Ascending aorta (tissue), 2 donors: ENCODE data around the gene MRPL34. TPM values are rescaled to one million over a fixed set of nuclear protein-coding genes. Genes with fewer than 3 reads are reported as not detected.
A peak's percentile ranks its signal among the peaks of the same experiment; 100 is the strongest.

Experiments
- DNase-seq, 2 donors: peaks; one replicate each; pipeline ENCODE4 v3.0.0-alpha.2; 2019; ENCODE audit warnings: low spot score in 2 of 2
- H3K27ac ChIP-seq, 2 donors: fragments of 200-600 bp; sonication (generic); one replicate each; pipeline ENCODE4 v1.5.1; 2016 to 2017; ENCODE audit warnings: mild to moderate bottlenecking in 1 of 2
- H3K27me3 ChIP-seq: fragments of 200-600 bp; sonication (generic); one replicate; pipeline ENCODE4 v1.5.1; 2017
- H3K36me3 ChIP-seq, 2 donors: fragments of 200-600 bp; sonication (generic); one replicate each; pipeline ENCODE4 v1.5.1; 2016
- H3K4me1 ChIP-seq, 2 donors: fragments of 200-600 bp; sonication (generic); one replicate each; pipeline ENCODE4 v1.5.1; 2016 to 2017; ENCODE audit warnings: mild to moderate bottlenecking in 1 of 2
- H3K4me3 ChIP-seq, 2 donors: fragments of 200-600 bp; sonication (generic); one replicate each; pipeline ENCODE4 v1.5.1; 2016 to 2017; ENCODE audit warnings: mild to moderate bottlenecking in 1 of 2
- H3K9me3 ChIP-seq, 2 donors: fragments of 200-600 bp; sonication (generic); one replicate each; pipeline ENCODE4 v1.5.1; 2016
- intact Hi-C: fragments of 100-400 bp; cut with DNase I; formaldehyde crosslinking; loops from one replicate; pipeline ENCODE4 v1.15.1; 2023
- total RNA-seq: library from RNA; depleted of rRNA; stranded (reverse); fragments of >200 nt; gene quantifications from one replicate; pipeline ENCODE4 v1.1.0, GENCODE V29; 2016
- TF ChIP-seq, protein P1 (sequence below), 3 experiments: fragments of 200-600 bp in 2 of 3; fragments of 450-650 bp in 1 of 3; sonication (generic) in 2 of 3; IDR thresholded peaks; one replicate each; pipeline ENCODE4 v1.5.1; 2016 to 2019; ENCODE audit warnings: antibody characterized with exemption in 3 of 3, mild to moderate bottlenecking in 1 of 3, moderate library complexity in 1 of 3

The MRPL34 gene
- total RNA-seq, 1 donor from 2014 or later, result 98.9 TPM

DNA sequence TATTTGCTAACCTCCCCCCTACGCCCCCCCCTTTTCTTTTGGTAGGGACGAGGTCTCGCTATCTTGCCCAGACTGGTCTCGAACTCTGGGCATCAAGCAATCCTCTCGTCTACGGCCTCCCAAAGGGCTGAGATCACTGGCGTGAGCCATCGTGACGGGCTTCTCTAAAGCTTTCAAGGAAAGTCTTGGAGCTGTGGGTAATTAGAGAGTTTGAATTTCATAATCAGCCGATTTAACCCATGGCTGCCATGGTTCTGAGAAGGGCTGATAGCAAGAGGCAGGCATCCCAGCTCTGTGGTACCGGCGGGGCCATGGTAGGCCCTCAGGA lies 1.8 kb upstream of the MRPL34 start:
- H3K9me3 ChIP-seq, result no peaks in the 10 kb centered on the region
- H3K4me1 ChIP-seq, result peaks cover 2 to 22% of the 10 kb centered on the region in 2 donors
- intact Hi-C loops, result loop anchor here (2.0 to 5.0 kb wide), 3 partner anchors 31 to 57 kb away; partner anchors contain the start of genes ANO8, BABAM1 and NR2F6
- H3K27me3 ChIP-seq, result no peaks in the 10 kb centered on the region
- H3K36me3 ChIP-seq, result peaks cover 0 to 3% of the 10 kb centered on the region in 2 donors
- peak overlapping the region; percentile 45 to 81 for H3K27ac ChIP-seq
- TF ChIP-seq, protein P1, sequence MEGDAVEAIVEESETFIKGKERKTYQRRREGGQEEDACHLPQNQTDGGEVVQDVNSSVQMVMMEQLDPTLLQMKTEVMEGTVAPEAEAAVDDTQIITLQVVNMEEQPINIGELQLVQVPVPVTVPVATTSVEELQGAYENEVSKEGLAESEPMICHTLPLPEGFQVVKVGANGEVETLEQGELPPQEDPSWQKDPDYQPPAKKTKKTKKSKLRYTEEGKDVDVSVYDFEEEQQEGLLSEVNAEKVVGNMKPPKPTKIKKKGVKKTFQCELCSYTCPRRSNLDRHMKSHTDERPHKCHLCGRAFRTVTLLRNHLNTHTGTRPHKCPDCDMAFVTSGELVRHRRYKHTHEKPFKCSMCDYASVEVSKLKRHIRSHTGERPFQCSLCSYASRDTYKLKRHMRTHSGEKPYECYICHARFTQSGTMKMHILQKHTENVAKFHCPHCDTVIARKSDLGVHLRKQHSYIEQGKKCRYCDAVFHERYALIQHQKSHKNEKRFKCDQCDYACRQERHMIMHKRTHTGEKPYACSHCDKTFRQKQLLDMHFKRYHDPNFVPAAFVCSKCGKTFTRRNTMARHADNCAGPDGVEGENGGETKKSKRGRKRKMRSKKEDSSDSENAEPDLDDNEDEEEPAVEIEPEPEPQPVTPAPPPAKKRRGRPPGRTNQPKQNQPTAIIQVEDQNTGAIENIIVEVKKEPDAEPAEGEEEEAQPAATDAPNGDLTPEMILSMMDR (IDR thresholded peaks at IDR 0.05), result no peak
- H3K4me3 ChIP-seq, result peak overlapping the region; percentile 73 to 88
- DNase-seq, result no peak

DNA sequence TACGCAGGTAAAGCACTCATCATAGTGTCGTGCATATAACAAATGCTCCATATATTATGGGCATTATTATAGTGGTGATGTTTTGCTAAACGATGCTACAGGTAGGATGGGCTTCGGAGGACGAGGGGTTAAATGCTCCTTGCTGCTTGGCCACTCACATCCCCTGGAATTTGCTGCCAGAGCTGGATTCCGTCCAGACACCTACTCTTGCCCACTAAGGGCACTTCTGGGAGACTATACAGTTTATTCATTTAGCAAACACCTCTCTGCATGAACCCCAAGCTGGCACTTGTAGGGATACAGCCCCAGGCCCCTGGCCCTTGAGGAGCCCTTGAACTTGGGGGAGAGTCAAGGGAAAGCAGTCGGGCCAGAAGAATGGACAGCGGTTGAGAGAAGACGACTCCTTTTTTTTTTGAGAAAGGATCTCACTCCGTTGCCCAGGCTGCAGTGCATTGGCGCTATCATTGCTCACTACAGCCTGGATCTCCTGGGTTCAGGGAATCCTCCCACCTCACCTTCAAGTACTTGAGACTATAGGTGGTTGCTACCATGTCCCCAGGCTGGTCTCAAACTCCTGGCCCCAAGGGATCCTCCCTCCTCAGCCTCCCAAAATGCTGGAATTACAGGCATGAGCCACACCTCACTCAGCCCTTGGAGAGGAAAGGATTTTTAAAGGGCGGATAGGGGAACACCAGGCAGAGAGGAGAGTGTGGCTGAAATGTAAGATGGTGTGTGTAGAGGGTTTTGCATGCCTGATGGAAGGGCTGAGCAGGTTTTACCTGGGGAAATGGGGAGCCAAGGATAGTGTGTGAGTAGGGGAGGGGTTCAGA lies 1.1 kb upstream of the MRPL34 start:
- Histone ChIP-seq H3K36me3 (no peaks in the 10 kb centered on the region), H3K4me1 (peaks cover 2 to 22% of the 10 kb centered on the region in 2 donors), H3K27ac (peak overlapping the region; percentile 81 to 90), H3K4me3 (peak overlapping the region in 1 of 2 donors; percentile 72), H3K9me3 (no peaks in the 10 kb centered on the region), H3K27me3 (no peaks in the 10 kb centered on the region)
- DNase-seq, result no peak
- intact Hi-C loops, result loop anchor here (1.0 to 5.0 kb wide), 4 partner anchors 12 to 57 kb away; partner anchors contain the start of genes ANO8, BABAM1 and NR2F6
- TF ChIP-seq, protein P1 (IDR thresholded peaks at IDR 0.05), result no peak

DNA sequence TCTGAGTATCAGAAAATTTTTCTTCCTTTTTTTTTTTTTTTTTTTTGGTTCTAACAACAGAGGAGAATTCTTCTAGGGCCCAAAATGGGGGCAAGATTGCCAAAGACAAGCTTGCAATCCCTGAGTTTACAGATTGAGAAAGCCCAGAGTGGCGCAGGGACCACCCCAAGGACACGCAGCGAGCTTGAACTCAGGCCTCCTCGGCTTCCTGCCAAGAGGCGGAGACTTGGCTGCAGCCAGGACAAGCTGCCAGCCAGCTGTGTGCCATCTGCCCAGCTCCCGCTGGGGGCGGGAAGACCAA lies 506 bp upstream of the MRPL34 start:
- intact Hi-C loops, result loop anchor here (1.0 to 2.0 kb wide), 3 partner anchors 13 to 38 kb away; partner anchors contain the start of genes ANO8 and BABAM1
- DNase-seq, result no peak
- H3K27me3 ChIP-seq, result no peaks in the 10 kb centered on the region
- H3K36me3 ChIP-seq, result no peaks in the 10 kb centered on the region
- TF ChIP-seq, protein P1 (IDR thresholded peaks at IDR 0.05), result no peak
- peak overlapping the region; percentile 66 to 72 for H3K4me3 ChIP-seq
- peaks cover 2 to 25% of the 10 kb centered on the region in 2 donors for H3K4me1 ChIP-seq
- peak overlapping the region; percentile 81 to 90 for H3K27ac ChIP-seq
- H3K9me3 ChIP-seq, result no peaks in the 10 kb centered on the region

DNA sequence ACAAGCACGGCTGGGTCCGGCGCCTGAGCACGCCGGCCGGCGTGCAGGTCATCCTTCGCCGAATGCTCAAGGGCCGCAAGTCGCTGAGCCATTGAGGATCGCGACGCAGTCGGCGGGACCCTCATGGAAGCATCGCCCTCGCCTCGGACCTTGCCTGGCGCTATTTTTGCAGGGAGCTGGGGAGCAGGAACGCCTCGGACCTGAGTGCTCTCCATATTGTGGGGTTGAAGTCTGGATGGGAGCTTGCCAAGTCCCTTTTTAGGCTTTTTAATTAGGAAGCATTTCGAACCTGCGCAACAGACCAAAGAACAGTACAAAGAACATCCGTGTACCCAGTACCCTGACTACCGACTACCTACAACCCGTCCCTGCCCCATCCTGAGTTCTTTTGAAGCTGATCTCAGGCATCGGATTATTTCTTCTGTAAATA lies 628 bp downstream of the MRPL34 start:
- intact Hi-C loops, result no loop called here

DNA sequence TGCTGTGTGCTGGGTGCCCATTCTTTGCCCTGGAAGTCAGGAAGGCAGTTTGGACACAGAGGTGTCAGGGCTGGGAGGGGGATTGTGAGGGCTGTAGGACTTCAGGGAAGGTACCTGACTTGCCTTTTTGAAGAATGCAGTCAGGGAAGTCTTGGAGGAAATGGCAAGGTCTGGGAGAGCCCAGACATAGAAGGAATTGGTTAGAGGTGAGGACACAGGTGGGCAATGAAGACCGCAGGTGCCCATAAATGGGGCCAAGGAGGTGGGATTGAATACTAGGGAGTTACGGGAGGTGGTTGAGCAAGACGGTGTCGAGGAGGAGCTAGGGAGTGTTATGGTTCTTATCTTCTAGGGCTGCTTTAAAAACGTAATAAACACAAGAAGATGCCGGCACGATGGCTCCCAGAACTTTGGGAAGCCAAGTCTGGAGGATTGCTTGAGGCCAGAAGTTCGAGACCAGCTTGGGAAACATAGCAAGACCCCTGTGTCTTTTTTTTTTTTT lies 2.3 kb downstream of the MRPL34 start:
- Histone ChIP-seq H3K4me1 (peaks cover 14 to 35% of the 10 kb centered on the region in 2 donors), H3K36me3 (no peaks in the 10 kb centered on the region), H3K27ac (no peak overlapping the region), H3K27me3 (no peaks in the 10 kb centered on the region), H3K4me3 (no peak overlapping the region), H3K9me3 (no peaks in the 10 kb centered on the region)
- intact Hi-C loops, result no loop called here
- TF ChIP-seq, protein P1 (IDR thresholded peaks at IDR 0.05), result no peak
- no peak for DNase-seq

More for the DNA sequence above, 628 bp downstream of the MRPL34 start:
- Histone ChIP-seq H3K9me3 (no peaks in the 10 kb centered on the region), H3K4me1 (peaks cover 7 to 34% of the 10 kb centered on the region in 2 donors), H3K36me3 (no peaks in the 10 kb centered on the region), H3K4me3 (peak overlapping the region; percentile 66 to 72), H3K27me3 (no peaks in the 10 kb centered on the region), H3K27ac (peak overlapping the region; percentile 81 to 90)
- TF ChIP-seq, protein P1 (IDR thresholded peaks at IDR 0.05), result no peak
- no peak for DNase-seq
